A549 treated with DMSO at 1 μM for 4 hours (cell line): ENCODE measurements around the gene CCL18. TPM values are rescaled to one million over a fixed set of nuclear protein-coding genes. Genes with fewer than 3 reads are reported as not detected.

Source experiments
- total RNA-seq: library from RNA; stranded (reverse); fragments of 200-300 nt; extraction: Qiagen RNA extraction; gene quantifications from 5 replicates; pipeline ENCODE4 v1.2.3, GENCODE V29; 2022; ENCODE audit warnings: low read depth

CCL18 gene
- not detected in 5 replicates for total RNA-seq

DNA sequence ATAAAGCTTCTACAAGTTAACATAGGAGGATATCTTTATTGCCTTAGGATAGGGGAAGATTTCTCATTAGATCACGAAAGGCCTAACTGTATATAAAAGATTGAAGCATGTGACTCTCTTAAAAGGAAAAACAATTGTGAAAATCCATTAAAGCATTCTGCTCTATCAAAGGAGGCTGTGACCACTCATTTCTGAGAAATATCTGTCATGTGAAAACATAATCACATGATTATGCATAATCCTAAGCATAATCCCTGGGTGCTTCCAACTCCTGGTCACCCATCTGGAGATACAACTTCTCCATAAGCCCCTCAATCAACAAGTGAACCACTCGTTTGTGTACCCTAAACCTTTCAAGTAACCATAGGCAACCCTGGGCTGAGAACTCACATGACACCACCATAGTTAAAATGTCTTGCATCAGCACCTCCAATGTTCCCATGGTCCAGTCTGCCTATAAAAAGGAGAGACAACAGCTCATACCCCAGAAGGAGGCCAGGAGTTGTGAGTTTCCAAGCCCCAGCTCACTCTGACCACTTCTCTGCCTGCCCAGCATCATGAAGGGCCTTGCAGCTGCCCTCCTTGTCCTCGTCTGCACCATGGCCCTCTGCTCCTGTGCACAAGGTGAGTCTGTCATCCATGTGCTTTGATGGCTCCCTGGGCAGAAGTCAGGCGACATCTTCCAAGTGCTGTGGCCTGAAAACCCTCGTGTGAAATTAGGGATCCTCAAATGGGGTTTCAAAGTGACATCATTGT is at the start of gene CCL18:
CCL18 (plus strand) TSS at position 487 of the 756 bp plus-strand sequence; CDS start at position 558, 71 bp downstream.

GRCh38 chr17:36017799-36018198 is 46.3 kb upstream of the CCL18 start, which contains the start of gene CCL23:
CCL23 (minus strand) TSS chr17:36017972; CDS start chr17:36017897, 75 bp downstream.

DNA sequence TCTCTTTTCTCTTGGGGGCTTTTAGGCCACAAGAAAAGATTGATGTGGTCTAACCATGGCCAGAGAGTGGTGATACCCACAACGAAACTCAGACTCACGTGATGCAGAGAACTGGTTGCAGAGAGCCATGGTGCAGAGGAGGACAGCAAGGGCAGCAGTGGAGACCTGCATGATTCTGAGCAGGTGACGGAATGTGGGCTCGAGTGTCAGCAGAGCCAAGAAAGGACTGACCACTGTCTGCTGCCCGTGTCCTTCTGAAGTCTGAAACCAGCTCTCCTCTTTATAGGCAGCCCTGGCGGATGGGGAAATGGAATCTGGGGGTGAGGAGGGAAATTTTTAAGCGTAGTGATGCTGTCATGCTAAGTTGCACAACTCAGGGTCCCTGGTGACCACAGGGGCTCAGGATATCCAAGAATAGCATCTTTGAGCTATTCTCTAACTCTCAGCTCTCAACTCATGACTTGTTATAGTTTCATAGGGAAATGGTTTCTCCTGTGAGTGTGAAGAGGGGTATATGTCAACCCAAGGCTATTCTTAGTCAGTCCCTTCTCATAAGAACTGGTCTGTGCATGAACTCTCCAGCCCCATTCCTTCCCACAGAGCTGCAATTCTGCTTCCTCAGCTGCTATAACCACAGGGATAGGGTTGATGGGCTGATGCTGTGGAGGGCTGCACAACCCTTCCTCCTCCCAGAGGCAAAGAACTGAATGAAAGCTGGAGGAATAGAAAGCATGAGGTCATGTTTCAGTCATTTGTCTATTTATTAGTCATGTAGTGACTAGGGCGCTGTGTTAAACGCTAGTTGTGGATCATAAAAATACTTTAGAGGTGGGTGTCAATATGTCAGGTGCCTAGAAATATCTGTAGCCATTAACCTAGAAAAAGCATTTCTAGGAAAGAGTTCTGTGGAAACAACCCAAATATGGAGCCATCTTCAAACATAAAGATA is 26.1 kb downstream of the CCL18 start, which contains the start of gene CCL3:
CCL3 (minus strand) TSS at position 256 of the 949 bp plus-strand sequence; CDS start at position 171, 85 bp downstream.

GRCh38 chr17:36103401-36103975 is 39.4 kb downstream of the CCL18 start, which contains the start of gene CCL4:
CCL4 (plus strand) TSS chr17:36103827; CDS start chr17:36103906, 79 bp downstream.

Other genes starting within 250 kb of the CCL18 start
- not detected in 5 replicates for gene HEATR9, start 195.4 kb upstream of the CCL18 start, total RNA-seq
- 1.6 to 2.1 TPM (median 1.6 TPM) in 5 replicates for gene CCL5, start 183.9 kb upstream of the CCL18 start, total RNA-seq
- 2.1 to 4.0 TPM (median 3.1 TPM) in 5 replicates for gene RDM1, start 133.5 kb upstream of the CCL18 start, total RNA-seq
- gene LYZL6, start 120.6 kb upstream of the CCL18 start, total RNA-seq: not detected in 5 replicates
- gene CCL16, start 82.8 kb upstream of the CCL18 start, total RNA-seq: not detected in 5 replicates
- gene CCL14, start 77.5 kb upstream of the CCL18 start, total RNA-seq: not detected in 5 replicates
- 0.09 TPM in 1 of 5 replicates, not detected in the others for gene CCL15, start 62.7 kb upstream of the CCL18 start, total RNA-seq
- gene CCL23, start 46.3 kb upstream of the CCL18 start, total RNA-seq: not detected in 5 replicates
- not detected in 5 replicates for gene CCL3, start 25.9 kb downstream of the CCL18 start, total RNA-seq
- not detected in 5 replicates for gene CCL4, start 39.6 kb downstream of the CCL18 start, total RNA-seq
- gene TBC1D3B, start 112.4 kb downstream of the CCL18 start, total RNA-seq: 2.1 to 3.7 TPM (median 3.4 TPM) in 5 replicates
- not detected in 5 replicates for gene CCL3L1, start 132.5 kb downstream of the CCL18 start, total RNA-seq
- not detected in 5 replicates for gene CCL4L2, start 146.8 kb downstream of the CCL18 start, total RNA-seq
- 0.19 to 0.46 TPM (median 0.29 TPM) in 5 replicates for gene TBC1D3I, start 200.3 kb downstream of the CCL18 start, total RNA-seq